GM12892 (cell line): ENCODE data around the gene TBXA2R.

Experiments used
- POLR2A ChIP-seq: IDR thresholded peaks from 2 replicates; pipeline ENCODE4 v1.6.1; 2011; ENCODE audit warnings: low read depth, low read length, control low read depth
- POLR2AphosphoS5 ChIP-seq: IDR thresholded peaks from 2 replicates; pipeline ENCODE4 v1.6.1; 2011; ENCODE audit warnings: low read depth, low read length, control low read depth

GRCh38 chr19:3589439-3589838 is 17.2 kb downstream of the TBXA2R start:
- no peak for TF ChIP-seq POLR2AphosphoS5
- TF ChIP-seq POLR2A = no peak
